UCSD-AML1 (cell line): ENCODE measurements around the gene MED29.

ENCODE experiments used
- DNase-seq: peaks from one replicate; lab custom pipeline; 2025; ENCODE audit not compliant: unreplicated experiment; lab: John Stamatoyannopoulos, UW

MED29 gene

GRCh38 chr19:39410017-39410830, 19.0 kb downstream of the MED29 start:
- peak; percentile 78 for DNase-seq

- no peak for DNase-seq
These were observed 19.6 kb downstream of the MED29 start for GRCh38 chr19:39410831-39411080.

GRCh38 chr19:39411081-39411831, 20.1 kb downstream of the MED29 start:
- DNase-seq: peak; percentile 48

DNA sequence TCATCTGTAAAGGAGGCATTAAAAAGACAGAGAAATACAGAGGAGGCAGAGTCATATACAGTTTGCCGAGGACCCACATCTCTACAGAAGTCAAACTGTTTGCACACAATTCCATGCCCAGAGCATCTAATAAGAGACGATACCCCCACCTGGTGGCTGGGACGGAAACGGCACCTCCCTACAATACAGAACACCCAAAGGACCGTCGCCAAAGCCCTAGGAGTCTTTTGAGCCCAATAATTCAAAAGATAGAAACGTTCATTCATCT, 20.6 kb downstream of the MED29 start:
- peak; percentile 91 for DNase-seq

- DNase-seq: peak; percentile 98
These were observed 21.1 kb downstream of the MED29 start, which contains the start of gene PLEKHG2 for GRCh38 chr19:39412100-39412866. Gene PLEKHG2, plus strand, starts transcription at chr19:39412669. Its CDS starts 1,418 bp downstream, at chr19:39414087.

- no peak for DNase-seq
These were observed 21.7 kb downstream of the MED29 start for GRCh38 chr19:39412867-39413271.

GRCh38 chr19:39413272-39413910, 22.2 kb downstream of the MED29 start:
- DNase-seq: peak; percentile 60

- peak; percentile 42 for DNase-seq
These were observed 22.9 kb downstream of the MED29 start for GRCh38 chr19:39413911-39414608.

GRCh38 chr19:39415111-39416046, 24.2 kb downstream of the MED29 start:
- DNase-seq: no peak

GRCh38 chr19:39416152-39417120, 25.3 kb downstream of the MED29 start:
- no peak for DNase-seq

GRCh38 chr19:39417463-39418181, 26.4 kb downstream of the MED29 start:
- DNase-seq: no peak

DNA sequence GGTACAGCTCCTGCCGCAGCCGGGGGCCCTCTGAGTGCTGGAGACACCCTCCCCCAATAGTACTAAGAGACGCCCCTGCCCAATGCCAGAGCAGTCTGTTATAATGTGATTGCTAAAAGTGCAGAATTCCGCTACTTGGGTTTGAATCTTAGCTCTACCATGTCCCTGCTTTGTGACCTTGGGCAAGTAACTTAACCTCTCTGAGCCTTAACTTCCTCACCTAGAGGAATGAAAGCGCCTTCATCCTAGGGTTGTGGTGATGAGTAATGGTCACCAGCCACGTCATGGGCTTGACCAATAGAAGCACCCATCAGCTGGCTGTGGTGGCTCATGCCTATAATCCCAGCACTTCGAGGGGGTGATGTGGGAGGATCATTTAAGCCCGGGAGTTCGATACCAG, 27.8 kb downstream of the MED29 start:
- DNase-seq: no peak

DNA sequence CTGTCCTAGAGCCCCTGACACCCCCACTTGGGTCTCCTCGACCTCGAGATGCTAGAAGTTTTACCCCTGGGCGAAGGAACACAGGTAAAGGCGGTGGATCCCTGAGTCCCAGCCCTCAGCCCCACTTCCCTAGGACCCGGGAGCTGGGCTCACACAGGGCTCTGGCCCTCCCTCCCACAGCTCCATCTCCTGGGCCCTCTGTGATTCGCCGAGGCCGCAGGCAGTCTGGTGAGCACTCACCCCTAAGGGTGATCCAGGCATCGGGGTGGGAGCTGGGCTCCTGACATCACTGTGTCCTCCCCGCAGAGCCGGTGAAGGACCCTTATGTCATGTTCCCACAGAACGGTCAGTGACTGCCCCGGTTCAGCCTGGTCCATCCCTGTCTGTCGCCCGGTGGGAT, 29.6 kb downstream of the MED29 start:
- DNase-seq: no peak

- no peak for DNase-seq
These were observed 30.8 kb downstream of the MED29 start for GRCh38 chr19:39422020-39422419.

- DNase-seq: no peak
These were observed 32.3 kb downstream of the MED29 start for GRCh38 chr19:39423258-39424086.

- no peak for DNase-seq
These were observed 33.8 kb downstream of the MED29 start for GRCh38 chr19:39424934-39425333.

- DNase-seq: no peak
These were observed 34.6 kb downstream of the MED29 start for GRCh38 chr19:39425744-39426143.
